GM12878 (cell line): Measurements from ENCODE around the gene CYB5B. TPM values are rescaled to one million over a fixed set of nuclear protein-coding genes. Genes with fewer than 3 reads are reported as not detected.

Source experiments
- ATAC-seq: fragments of 200-7000 bp; cut with Tn5 transposase; 3 replicates; pipeline ENCODE4 v1.9.1; 2020; ENCODE audit warnings: mild to moderate bottlenecking, moderate library complexity
- BruUV-seq: library from RNA; stranded (reverse); fragments of 400-500 nt; replicated peaks from 2 replicates; lab custom pipeline; 2021; lab: Mats Ljungman, UMichigan
- CTCF ChIA-PET: fragments of 300-600 bp; sonication (Branson Sonifier 250); formaldehyde crosslinking; extraction: SDS; loops from one replicate; lab custom pipeline; 2021; ENCODE audit warnings: inconsistent platforms; lab: Yijun Ruan, JAX
- POLR2A ChIA-PET: fragments of 350-600 bp; formaldehyde crosslinking; extraction: SDS; loops from one replicate; lab custom pipeline; 2021; ENCODE audit warnings: inconsistent platforms; lab: Charles Lee
- RAD21 ChIA-PET: fragments of 300-600 bp; sonication (Branson Sonifier 250); formaldehyde crosslinking; loops from one replicate; lab custom pipeline; 2023; ENCODE audit warnings: antibody characterized with exemption; ENCODE audit not compliant: unreplicated experiment; lab: Charles Lee
- SMC1A ChIA-PET: fragments of 300-600 bp; sonication (Branson Sonifier 250); formaldehyde crosslinking; loops from one replicate; lab custom pipeline; 2023; ENCODE audit not compliant: unreplicated experiment, uncharacterized antibody; lab: Charles Lee
- DNase-seq: peaks from one replicate; pipeline ENCODE4 v3.0.0-alpha.2; 2011; ENCODE audit warnings: low read depth, low spot score
- FAIRE-seq: peaks from 3 replicates; lab custom pipeline; 2011; peaks lifted over from hg19 to GRCh38; lab: Jason Lieb, UNC
- H2AFZ ChIP-seq: 2 replicates; pipeline ENCODE4 v1.6.0; 2011; ENCODE audit warnings: low read depth, low read length, control low read depth; ENCODE audit not compliant: control insufficient read depth
- H3K27ac ChIP-seq: 2 replicates; pipeline ENCODE4 v1.5.1; 2011; ENCODE audit warnings: control low read depth; ENCODE audit not compliant: control insufficient read depth, insufficient read depth
- H3K27me3 ChIP-seq, 2 experiments: replicated peaks in 1 of 2; 2 replicates each; pipeline versions ENCODE4 v1.6.0 to v1.6.1; 2011; ENCODE audit warnings: low read length in 1 of 2; ENCODE audit not compliant: control insufficient read depth in 2 of 2, insufficient read depth in 2 of 2
- H3K36me3 ChIP-seq, 2 experiments: 2 replicates each; pipeline ENCODE4 v1.5.1; 2011; ENCODE audit warnings: low read length in 1 of 2; ENCODE audit not compliant: control insufficient read depth in 2 of 2, insufficient read depth in 2 of 2
- H3K4me1 ChIP-seq: 2 replicates; pipeline ENCODE4 v1.6.1; 2011; ENCODE audit warnings: mild to moderate bottlenecking, low read length, moderate library complexity, mixed read lengths; ENCODE audit not compliant: control insufficient read depth, insufficient read depth
- H3K4me2 ChIP-seq: 2 replicates; pipeline ENCODE4 v1.6.0; 2011; ENCODE audit warnings: control low read depth; ENCODE audit not compliant: control insufficient read depth, insufficient read depth
- H3K4me3 ChIP-seq: fragments of 200-600 bp; sonication (generic); 2 replicates; pipeline ENCODE4 v1.5.1; 2016
- H3K79me2 ChIP-seq: 2 replicates; pipeline ENCODE4 v1.6.0; 2011; ENCODE audit warnings: low read length; ENCODE audit not compliant: control insufficient read depth, insufficient read depth
- H3K9ac ChIP-seq: 2 replicates; pipeline ENCODE4 v1.8.0; 2011; ENCODE audit warnings: low read length, control low read depth, mixed read lengths; ENCODE audit not compliant: control insufficient read depth, insufficient read depth
- H3K9me3 ChIP-seq: replicated peaks from 3 replicates; pipeline ENCODE4 v1.5.1; 2011; ENCODE audit warnings: mild to moderate bottlenecking, low read length; ENCODE audit not compliant: control insufficient read depth, insufficient read depth
- H4K20me1 ChIP-seq: 2 replicates; pipeline ENCODE4 v1.6.0; 2011; ENCODE audit not compliant: control insufficient read depth, insufficient read depth
- CHD2 ChIP-seq: IDR thresholded peaks from 2 replicates; pipeline ENCODE4 v1.6.1; 2011; ENCODE audit warnings: low read depth, low read length, improper control_type of control experiment, borderline replicate concordance
- E2F8 ChIP-seq: fragments of 450-650 bp; IDR thresholded peaks from 2 replicates; pipeline ENCODE4 v1.6.1; 2018; ENCODE audit warnings: mild to moderate bottlenecking, low read depth, moderate library complexity; ENCODE audit not compliant: partially characterized antibody
- FOXM1 ChIP-seq: IDR thresholded peaks from 2 replicates; pipeline ENCODE4 v1.6.1; 2012; ENCODE audit warnings: low read depth, mild to moderate bottlenecking, inconsistent platforms, low read length, moderate library complexity
- MEF2B ChIP-seq: fragments of 450-650 bp; IDR thresholded peaks from 2 replicates; pipeline ENCODE4 v1.6.1; 2018; ENCODE audit warnings: mild to moderate bottlenecking, moderate library complexity; ENCODE audit not compliant: partially characterized antibody, poor library complexity, severe bottlenecking
- POLR2AphosphoS5 ChIP-seq: IDR thresholded peaks from 2 replicates; pipeline ENCODE4 v1.6.1; 2011; ENCODE audit warnings: mild to moderate bottlenecking, low read length, inconsistent platforms
- ZNF622 ChIP-seq: fragments of 450-650 bp; IDR thresholded peaks from 2 replicates; pipeline ENCODE4 v1.6.1; 2017; ENCODE audit warnings: mild to moderate bottlenecking, inconsistent platforms
- ZZZ3 ChIP-seq: IDR thresholded peaks from 2 replicates; pipeline ENCODE4 v1.6.1; 2011; ENCODE audit warnings: low read depth; ENCODE audit not compliant: control insufficient read depth, insufficient read length
- WGBS: methylation state at CpG from one replicate; pipeline ENCODE4 v1.1.6; 2016; ENCODE audit warnings: low lambda C conversion rate; ENCODE audit not compliant: insufficient replicate concordance, insufficient coverage; ENCODE audit errors: missing lambda C conversion rate; 5-methylcytosine and 5-hydroxymethylcytosine counted together
- in situ Hi-C: fragments of 300-500 bp; cut with MboI; formaldehyde crosslinking; loops from 9 replicates; pipeline ENCODE4 v1.14.3; 2018; ENCODE audit warnings: mixed read lengths
- intact Hi-C: fragments of 100-400 bp; cut with micrococcal nuclease; formaldehyde crosslinking; loops from one replicate; pipeline ENCODE4 v1.14.2; 2022; ENCODE audit not compliant: unreplicated experiment
- polyA plus RNA-seq, 11 experiments: library from polyadenylated mRNA; depleted of rRNA in 4 of 11; unstranded in 6 of 11; stranded (reverse) in 5 of 11; fragments of >200 nt; fragmentation: Nextera tagmentation in 4 of 11; fragmentation: Illumina TruSeq in 1 of 11; extraction: Ambion mirVana in 4 of 11; extraction: Trizol in 1 of 11; gene quantifications; 1 replicate in 1 of 11; 2 replicates in 10 of 11; pipeline versions ENCODE4 v1.2.1 to v1.2.3, GENCODE V29; 2011 to 2016; ENCODE audit warnings: inconsistent platforms in 2 of 11, missing spikeins in 2 of 11, low read depth in 1 of 11
- total RNA-seq, 4 experiments: library from RNA; depleted of rRNA in 3 of 4; stranded (reverse); fragments of >200 nt in 3 of 4; fragmentation: Illumina TruSeq in 1 of 4; extraction: Trizol in 1 of 4; gene quantifications; 2 replicates each; pipeline versions ENCODE4 v1.2.1 to v1.2.3, GENCODE V29; 2013 to 2021
- TF ChIP-seq, protein P1 (sequence below): fragments of 450-650 bp; IDR thresholded peaks from 2 replicates; pipeline ENCODE4 v1.6.1; 2017; ENCODE audit warnings: mild to moderate bottlenecking

Gene CYB5B
- total and polyA plus RNA-seq, 10 of the 15 experiments (the other 5 are each of a cell fraction or from before 2014, with no cell fraction given), result 145 to 305 (median 179) TPM

GRCh38 chr16:69486724-69487123 lies 62.3 kb downstream of the CYB5B start:
- FAIRE-seq, result no peak
- CTCF ChIA-PET, result no interaction called here
- no peak overlapping the region for H3K4me2 ChIP-seq

GRCh38 chr16:69490707-69491324 lies 66.4 kb downstream of the CYB5B start:
- BruUV-seq, result no TSS peak
- Histone ChIP-seq H3K9me3 (no peaks in the 10 kb centered on the region), H3K79me2 (no peaks in the 10 kb centered on the region), H3K27ac (no peak overlapping the region), H3K36me3 (no peaks in the 10 kb centered on the region), H3K4me1 (no peaks in the 10 kb centered on the region), H3K9ac (no peak overlapping the region), H2AFZ (no peak overlapping the region), H3K4me3 (no peak overlapping the region), H3K27me3 (no peaks in the 10 kb centered on the region), H4K20me1 (no peaks in the 10 kb centered on the region), H3K4me2 (no peak overlapping the region)
- no peak for DNase-seq
- ATAC-seq, result no peak
- CTCF ChIA-PET, result interaction anchor here (0.6 to 1.1 kb wide), 2 partner anchors 94 to 1074 kb away, joined by 3 to 4 read pairs; no protein-coding TSS in a partner anchor
- WGBS, result 99% methylated on average over 8 of the region's 9 CpGs
- SMC1A ChIA-PET, result interaction anchor here (0.6 kb wide), 2 partner anchors 54 to 204 kb away, joined by 3 read pairs; no protein-coding TSS in a partner anchor
- in situ Hi-C loops, result no loop called here
- intact Hi-C loops, result no loop called here
- RAD21 ChIA-PET, result no interaction called here
- POLR2A ChIA-PET, result interaction anchor here (0.5 to 0.6 kb wide), 3 partner anchors 26 to 104 kb away, joined by 4 to 5 read pairs (median 5); no protein-coding TSS in a partner anchor
- TF ChIP-seq FOXM1, result no peak
- no peak for TF ChIP-seq E2F8
- no peak for TF ChIP-seq CHD2
- TF ChIP-seq MEF2B, result no peak
- no peak for FAIRE-seq

More at GRCh38 chr16:69486724-69487123, 62.3 kb downstream of the CYB5B start:
- Histone ChIP-seq H2AFZ (no peak overlapping the region), H3K36me3 (no peaks in the 10 kb centered on the region), H3K79me2 (no peaks in the 10 kb centered on the region), H3K27ac (no peak overlapping the region), H4K20me1 (no peaks in the 10 kb centered on the region), H3K9me3 (no peaks in the 10 kb centered on the region), H3K27me3 (no peaks in the 10 kb centered on the region), H3K9ac (no peak overlapping the region), H3K4me1 (no peaks in the 10 kb centered on the region), H3K4me3 (no peak overlapping the region)
- intact Hi-C loops, result no loop called here
- BruUV-seq, result no TSS peak
- TF ChIP-seq POLR2AphosphoS5 (no peak), ZNF622 (no peak), ZZZ3 (no peak)
- TF ChIP-seq, protein P1, sequence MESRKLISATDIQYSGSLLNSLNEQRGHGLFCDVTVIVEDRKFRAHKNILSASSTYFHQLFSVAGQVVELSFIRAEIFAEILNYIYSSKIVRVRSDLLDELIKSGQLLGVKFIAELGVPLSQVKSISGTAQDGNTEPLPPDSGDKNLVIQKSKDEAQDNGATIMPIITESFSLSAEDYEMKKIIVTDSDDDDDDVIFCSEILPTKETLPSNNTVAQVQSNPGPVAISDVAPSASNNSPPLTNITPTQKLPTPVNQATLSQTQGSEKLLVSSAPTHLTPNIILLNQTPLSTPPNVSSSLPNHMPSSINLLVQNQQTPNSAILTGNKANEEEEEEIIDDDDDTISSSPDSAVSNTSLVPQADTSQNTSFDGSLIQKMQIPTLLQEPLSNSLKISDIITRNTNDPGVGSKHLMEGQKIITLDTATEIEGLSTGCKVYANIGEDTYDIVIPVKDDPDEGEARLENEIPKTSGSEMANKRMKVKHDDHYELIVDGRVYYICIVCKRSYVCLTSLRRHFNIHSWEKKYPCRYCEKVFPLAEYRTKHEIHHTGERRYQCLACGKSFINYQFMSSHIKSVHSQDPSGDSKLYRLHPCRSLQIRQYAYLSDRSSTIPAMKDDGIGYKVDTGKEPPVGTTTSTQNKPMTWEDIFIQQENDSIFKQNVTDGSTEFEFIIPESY, result no peak
- ChIA-PET POLR2A (no interaction called here), SMC1A (no interaction called here), RAD21 (no interaction called here)
- in situ Hi-C loops, result no loop called here
- ATAC-seq, result no peak
- no peak for DNase-seq
- WGBS, result 71% methylated on average over 11 of the region's 11 CpGs
